ENCODE measurements around the gene PDGFB. TPM values are rescaled to one million over a fixed set of nuclear protein-coding genes. Genes with fewer than 3 reads are reported as not detected.

PDGFB gene
- total and polyA plus RNA-seq, 10 donors: 1.7 to 20.5 (median 8.5) TPM

DNA sequence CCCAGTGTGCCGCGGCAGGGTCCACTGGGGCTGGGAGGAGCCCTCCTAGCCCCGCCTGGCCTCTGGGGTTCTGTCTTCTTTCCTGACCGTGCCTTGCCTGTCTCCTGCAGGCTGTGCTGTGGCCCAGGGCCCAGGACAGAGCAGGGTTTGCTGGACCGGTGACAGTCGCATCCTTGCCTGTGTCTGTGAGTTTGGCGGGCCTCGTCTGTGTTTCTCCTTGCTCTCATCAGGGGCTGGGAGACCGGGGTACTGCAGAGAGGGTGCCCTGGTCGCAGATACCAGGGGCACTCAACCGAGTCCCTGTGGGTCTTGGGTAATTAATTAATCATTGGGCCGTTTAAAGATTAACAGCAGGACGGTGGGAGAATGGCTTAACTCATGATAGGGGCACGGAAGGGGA is 44.8 kb upstream of the PDGFB start:
- no peak overlapping the region for H3K4me3 ChIP-seq
- H3K9me3 ChIP-seq: peaks cover 0 to 8% (median 7%) of the 10 kb centered on the region in 8 donors
- H3K27ac ChIP-seq: no peak overlapping the region
- H3K36me3 ChIP-seq: no peaks in the 10 kb centered on the region
- 79 to 88% (median 83%) methylated on average over 6 to 14 of the region's 14 CpGs for WGBS, 5 donors
- H3K4me1 ChIP-seq: peaks cover 20 to 58% (median 33%) of the 10 kb centered on the region in 6 donors
- no peaks in the 10 kb centered on the region for H3K27me3 ChIP-seq (replicated peaks in 1 of 7)
- intact Hi-C loops (cut with DNase I; ENCODE audit: low total_unique reads): no loop called here
- no peak for DNase-seq
- TF ChIP-seq, protein P1, sequence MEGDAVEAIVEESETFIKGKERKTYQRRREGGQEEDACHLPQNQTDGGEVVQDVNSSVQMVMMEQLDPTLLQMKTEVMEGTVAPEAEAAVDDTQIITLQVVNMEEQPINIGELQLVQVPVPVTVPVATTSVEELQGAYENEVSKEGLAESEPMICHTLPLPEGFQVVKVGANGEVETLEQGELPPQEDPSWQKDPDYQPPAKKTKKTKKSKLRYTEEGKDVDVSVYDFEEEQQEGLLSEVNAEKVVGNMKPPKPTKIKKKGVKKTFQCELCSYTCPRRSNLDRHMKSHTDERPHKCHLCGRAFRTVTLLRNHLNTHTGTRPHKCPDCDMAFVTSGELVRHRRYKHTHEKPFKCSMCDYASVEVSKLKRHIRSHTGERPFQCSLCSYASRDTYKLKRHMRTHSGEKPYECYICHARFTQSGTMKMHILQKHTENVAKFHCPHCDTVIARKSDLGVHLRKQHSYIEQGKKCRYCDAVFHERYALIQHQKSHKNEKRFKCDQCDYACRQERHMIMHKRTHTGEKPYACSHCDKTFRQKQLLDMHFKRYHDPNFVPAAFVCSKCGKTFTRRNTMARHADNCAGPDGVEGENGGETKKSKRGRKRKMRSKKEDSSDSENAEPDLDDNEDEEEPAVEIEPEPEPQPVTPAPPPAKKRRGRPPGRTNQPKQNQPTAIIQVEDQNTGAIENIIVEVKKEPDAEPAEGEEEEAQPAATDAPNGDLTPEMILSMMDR (IDR thresholded peaks at IDR 0.05 in 8 of 11, conservative IDR thresholded peaks at IDR 0.05 in 3 of 11): no peak
- TF ChIP-seq POLR2AphosphoS5 (IDR thresholded peaks at IDR 0.05): no peak
- no peak for TF ChIP-seq POLR2A (IDR thresholded peaks at IDR 0.05)

DNA sequence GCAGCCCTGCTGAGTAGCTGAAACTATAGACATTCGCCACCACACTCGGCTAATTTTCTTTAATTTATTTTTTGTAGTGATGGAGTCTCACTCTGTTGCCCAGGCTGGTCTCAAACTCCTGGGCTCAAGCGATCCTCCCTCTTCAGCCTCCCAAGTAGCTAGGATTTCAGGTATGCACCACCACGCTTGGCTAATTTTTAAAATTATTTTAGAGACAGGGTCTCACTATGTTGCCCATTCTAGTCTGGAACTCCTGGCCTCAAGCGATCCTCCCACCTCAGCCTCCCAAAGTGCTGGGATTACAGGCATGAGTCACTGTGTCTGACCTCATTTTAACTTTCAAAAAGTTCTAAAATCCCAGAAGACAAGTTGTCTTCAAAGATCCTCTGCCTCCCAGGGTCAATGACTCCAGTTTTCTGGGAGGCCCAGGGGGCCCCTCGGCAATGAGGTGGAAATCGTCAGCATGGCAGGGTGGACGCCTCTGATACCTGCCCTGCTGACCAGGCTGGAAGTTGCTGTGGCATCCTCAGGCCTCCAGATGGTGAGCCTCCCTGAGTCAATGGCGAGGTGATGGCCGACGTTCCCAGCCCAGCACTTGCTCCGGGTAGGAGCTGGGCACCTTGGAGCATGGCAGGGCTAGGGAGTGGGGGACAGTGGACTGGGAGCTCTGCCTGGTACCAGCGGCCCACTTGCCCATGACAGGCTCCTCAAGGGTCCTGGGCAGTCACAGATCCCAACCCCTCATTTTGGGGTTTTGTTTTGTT is 43.5 kb upstream of the PDGFB start:
- DNase-seq: no peak
- Histone ChIP-seq H3K4me3 (no peak overlapping the region), H3K4me1 (peaks cover 26 to 69% (median 44%) of the 10 kb centered on the region in 6 donors), H3K27ac (peak overlapping the region in 2 of 8 donors; percentile 73 to 76), H3K27me3 (replicated peaks in 1 of 7) (no peaks in the 10 kb centered on the region), H3K36me3 (no peaks in the 10 kb centered on the region), H3K9me3 (peaks cover 0 to 9% (median 7%) of the 10 kb centered on the region in 8 donors)
- 91 to 96% (median 96%) methylated on average over 10 to 13 of the region's 13 CpGs for WGBS, 5 donors
- intact Hi-C loops (cut with DNase I; ENCODE audit: low total_unique reads): no loop called here
- TF ChIP-seq POLR2A (IDR thresholded peaks at IDR 0.05): no peak
- TF ChIP-seq POLR2AphosphoS5 (IDR thresholded peaks at IDR 0.05): no peak

DNA sequence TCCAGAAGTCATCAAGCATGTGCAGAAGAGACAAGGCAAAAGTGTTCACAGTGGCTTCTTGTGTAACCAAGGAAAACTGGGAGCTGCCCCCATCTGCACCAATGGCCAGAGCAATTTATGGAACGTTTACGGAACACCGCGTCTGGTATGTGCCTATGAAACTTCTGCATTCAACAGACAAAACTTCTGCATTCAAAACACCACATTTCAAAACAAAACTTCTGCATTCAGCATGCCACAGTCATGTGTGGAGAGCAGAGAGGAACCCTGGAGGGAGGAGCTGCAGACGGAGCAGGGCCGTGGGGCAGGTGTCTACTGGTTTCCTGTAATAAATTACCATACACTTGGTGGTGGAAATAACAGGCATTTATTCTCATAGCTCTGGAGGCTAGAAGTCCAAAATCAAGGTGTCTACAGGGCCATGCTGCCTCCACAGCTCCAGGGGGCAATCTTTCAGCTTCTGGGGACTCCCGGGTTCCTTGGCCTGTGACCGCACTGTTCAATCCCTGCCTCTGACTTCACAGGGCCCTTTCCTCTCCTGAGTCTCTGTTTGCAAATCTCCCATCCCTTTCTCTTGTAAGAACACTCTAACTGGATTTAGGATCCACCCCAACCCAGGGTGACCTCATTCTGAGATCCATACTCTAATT is 42.4 kb upstream of the PDGFB start:
- peaks cover 30 to 69% (median 49%) of the 10 kb centered on the region in 6 donors for H3K4me1 ChIP-seq
- no peaks in the 10 kb centered on the region for H3K27me3 ChIP-seq (replicated peaks in 1 of 7)
- peak in 2 of 3 donors; percentile 8 to 19 for TF ChIP-seq POLR2AphosphoS5 (IDR thresholded peaks at IDR 0.05)
- TF ChIP-seq POLR2A (IDR thresholded peaks at IDR 0.05): no peak
- no peaks in the 10 kb centered on the region for H3K36me3 ChIP-seq
- H3K9me3 ChIP-seq: peaks cover 0 to 9% (median 7%) of the 10 kb centered on the region in 8 donors
- peak; percentile 87 for DNase-seq
- intact Hi-C loops (cut with DNase I; ENCODE audit: low total_unique reads): no loop called here
- H3K27ac ChIP-seq: peak overlapping the region in 6 of 8 donors; percentile 24 to 77 (median 66)
- peak overlapping the region in 1 of 8 donors; percentile 8 for H3K4me3 ChIP-seq
- 19 to 29% (median 22%) methylated on average over 8 of the region's 8 CpGs for WGBS, 5 donors

DNA sequence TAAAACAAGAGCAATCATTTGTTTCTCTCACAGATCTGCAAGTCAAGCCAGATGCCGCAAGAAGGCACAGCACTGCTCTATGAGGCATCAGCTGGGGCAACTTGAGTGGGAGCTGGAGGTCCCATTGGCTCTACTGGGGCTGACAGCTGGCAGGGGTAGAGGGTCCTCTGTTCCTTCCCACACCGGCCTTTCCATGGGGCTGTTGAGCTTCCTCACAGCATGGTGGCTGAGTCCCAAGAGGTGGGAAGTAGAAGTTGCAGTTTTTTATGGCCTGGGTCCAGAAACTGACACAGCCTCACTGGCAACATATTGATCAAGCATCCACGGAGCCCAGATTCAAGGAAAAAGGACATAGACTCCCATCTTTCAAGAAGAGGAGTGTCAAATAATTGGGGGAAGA is 40.2 kb upstream of the PDGFB start:
- 88 to 95% (median 93%) methylated on average over 3 of the region's 3 CpGs for WGBS, 5 donors
- no peak overlapping the region for H3K4me3 ChIP-seq
- intact Hi-C loops (cut with DNase I; ENCODE audit: low total_unique reads): no loop called here
- H3K9me3 ChIP-seq: peaks cover 0 to 9% (median 7%) of the 10 kb centered on the region in 8 donors
- TF ChIP-seq POLR2AphosphoS5 (IDR thresholded peaks at IDR 0.05): no peak
- TF ChIP-seq, protein P1 (IDR thresholded peaks at IDR 0.05 in 8 of 11, conservative IDR thresholded peaks at IDR 0.05 in 3 of 11): no peak
- no peak for TF ChIP-seq POLR2A (IDR thresholded peaks at IDR 0.05)
- H3K4me1 ChIP-seq: peaks cover 29 to 62% (median 49%) of the 10 kb centered on the region in 6 donors
- H3K36me3 ChIP-seq: no peaks in the 10 kb centered on the region
- no peaks in the 10 kb centered on the region for H3K27me3 ChIP-seq (replicated peaks in 1 of 7)
- H3K27ac ChIP-seq: no peak overlapping the region
- DNase-seq: no peak
